HG03354 (cell line): ENCODE measurements around the gene MYPN.

Source experiments
- ATAC-seq: cut with Tn5 transposase; IDR thresholded peaks from one replicate; pipeline ENCODE4 v1.9.1; 2021; ENCODE audit warnings: mild to moderate bottlenecking; ENCODE audit not compliant: unreplicated experiment, poor library complexity, severe bottlenecking

The MYPN gene

GRCh38 chr10:68124718-68125117, 15.4 kb downstream of the MYPN start:
- no peak for ATAC-seq

GRCh38 chr10:68125772-68126171, 16.5 kb downstream of the MYPN start:
- ATAC-seq, result no peak

- no peak for ATAC-seq
Observed at GRCh38 chr10:68128015-68128414, 18.7 kb downstream of the MYPN start.

GRCh38 chr10:68132391-68132790, 23.1 kb downstream of the MYPN start:
- no peak for ATAC-seq

GRCh38 chr10:68133523-68133922, 24.2 kb downstream of the MYPN start:
- no peak for ATAC-seq

- ATAC-seq, result no peak
Observed at GRCh38 chr10:68135362-68135761, 26.1 kb downstream of the MYPN start.

- ATAC-seq, result no peak
Observed at GRCh38 chr10:68135922-68136792, 26.9 kb downstream of the MYPN start.

GRCh38 chr10:68137171-68137570, 27.9 kb downstream of the MYPN start:
- no peak for ATAC-seq

- no peak for ATAC-seq
Observed at GRCh38 chr10:68138526-68138925, 29.2 kb downstream of the MYPN start.

- ATAC-seq, result no peak
Observed at GRCh38 chr10:68139448-68140272, 30.4 kb downstream of the MYPN start.

- no peak for ATAC-seq
Observed at GRCh38 chr10:68142761-68143160, 33.5 kb downstream of the MYPN start.

- no peak for ATAC-seq
Observed at GRCh38 chr10:68144709-68145108, 35.4 kb downstream of the MYPN start.

- no peak for ATAC-seq
Observed at GRCh38 chr10:68145705-68146104, 36.4 kb downstream of the MYPN start.

- no peak for ATAC-seq
Observed at GRCh38 chr10:68146133-68146532, 36.8 kb downstream of the MYPN start.

- ATAC-seq, result no peak
Observed at GRCh38 chr10:68151453-68151852, 42.2 kb downstream of the MYPN start.

GRCh38 chr10:68153473-68154210, 44.4 kb downstream of the MYPN start:
- peak; percentile 66 for ATAC-seq

- ATAC-seq, result peak; percentile 41
Observed at GRCh38 chr10:68154211-68154497, 44.9 kb downstream of the MYPN start.

- no peak for ATAC-seq
Observed at GRCh38 chr10:68155615-68156210, 46.4 kb downstream of the MYPN start.

- no peak for ATAC-seq
Observed at GRCh38 chr10:68156373-68157185, 47.3 kb downstream of the MYPN start.
